ENCODE results near the gene KRT27. TPM values are rescaled to one million over a fixed set of nuclear protein-coding genes. Genes with fewer than 3 reads are reported as not detected.

KRT27 gene
- total and polyA plus RNA-seq, 7 donors = 0.01 TPM; not detected in 6

DNA sequence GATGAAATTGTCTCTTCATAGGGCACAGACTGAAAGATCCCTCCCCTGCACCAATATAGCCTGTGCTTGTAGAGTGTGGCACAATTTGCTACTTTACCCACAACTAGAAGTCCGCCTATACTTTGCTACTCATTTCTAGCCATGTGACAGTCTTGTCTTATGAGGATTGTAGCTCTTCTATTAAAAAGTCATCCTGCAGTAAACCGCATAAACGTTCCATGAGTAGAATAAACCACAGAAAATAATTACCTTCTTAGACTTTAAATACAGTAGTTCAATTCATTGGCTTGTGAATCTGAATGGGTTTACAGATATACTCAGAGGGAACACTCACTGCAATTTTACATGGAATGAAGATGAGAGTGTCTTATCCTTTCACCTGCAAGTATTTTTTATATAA lies 4.4 kb downstream of the KRT27 start:
- Histone ChIP-seq H3K36me3 (ENCODE audit: insufficient read depth in 1 of 2, low read depth in 1 of 2) (no peaks in the 10 kb centered on the region), H3K27me3 (ENCODE audit: insufficient read depth in 3 of 3, low read length in 2 of 3) (peaks cover 6 to 47% (median 6%) of the 10 kb centered on the region in 3 donors), H3K27ac (no peak overlapping the region), H3K4me3 (no peak overlapping the region), H3K4me1 (no peaks in the 10 kb centered on the region), H3K9me3 (no peaks in the 10 kb centered on the region)
- no peak for DNase-seq
- ATAC-seq = no peak
- TF ChIP-seq, protein P1, sequence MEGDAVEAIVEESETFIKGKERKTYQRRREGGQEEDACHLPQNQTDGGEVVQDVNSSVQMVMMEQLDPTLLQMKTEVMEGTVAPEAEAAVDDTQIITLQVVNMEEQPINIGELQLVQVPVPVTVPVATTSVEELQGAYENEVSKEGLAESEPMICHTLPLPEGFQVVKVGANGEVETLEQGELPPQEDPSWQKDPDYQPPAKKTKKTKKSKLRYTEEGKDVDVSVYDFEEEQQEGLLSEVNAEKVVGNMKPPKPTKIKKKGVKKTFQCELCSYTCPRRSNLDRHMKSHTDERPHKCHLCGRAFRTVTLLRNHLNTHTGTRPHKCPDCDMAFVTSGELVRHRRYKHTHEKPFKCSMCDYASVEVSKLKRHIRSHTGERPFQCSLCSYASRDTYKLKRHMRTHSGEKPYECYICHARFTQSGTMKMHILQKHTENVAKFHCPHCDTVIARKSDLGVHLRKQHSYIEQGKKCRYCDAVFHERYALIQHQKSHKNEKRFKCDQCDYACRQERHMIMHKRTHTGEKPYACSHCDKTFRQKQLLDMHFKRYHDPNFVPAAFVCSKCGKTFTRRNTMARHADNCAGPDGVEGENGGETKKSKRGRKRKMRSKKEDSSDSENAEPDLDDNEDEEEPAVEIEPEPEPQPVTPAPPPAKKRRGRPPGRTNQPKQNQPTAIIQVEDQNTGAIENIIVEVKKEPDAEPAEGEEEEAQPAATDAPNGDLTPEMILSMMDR (IDR thresholded peaks at IDR 0.05) = no peak
- WGBS, 3 donors = 87 to 93% (median 89%) methylated on average over 3 of the region's 3 CpGs
- intact Hi-C loops (cut with DNase I) = no loop called here

DNA sequence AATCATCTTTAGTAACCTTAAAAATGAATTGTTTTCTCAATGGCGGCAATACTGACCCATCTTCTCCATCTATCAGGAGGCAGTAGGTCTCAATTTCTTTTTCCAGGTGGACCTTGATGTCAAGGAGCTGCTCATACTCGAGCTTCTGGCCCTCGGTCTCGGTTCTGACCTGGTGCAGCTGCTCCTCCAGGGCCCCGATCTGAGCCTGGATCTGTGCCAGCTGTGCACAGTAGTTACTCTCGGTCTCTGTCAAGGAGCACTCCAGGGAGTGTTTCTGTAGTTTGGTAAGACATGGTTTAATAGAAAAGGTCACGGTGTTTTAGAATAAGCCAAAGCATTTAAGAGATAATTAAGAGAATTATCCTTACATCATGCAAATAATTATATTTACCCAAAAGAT lies 4.9 kb downstream of the KRT27 start:
- H3K27me3 ChIP-seq (ENCODE audit: insufficient read depth in 3 of 3, low read length in 2 of 3) = peaks cover 6 to 42% (median 6%) of the 10 kb centered on the region in 3 donors
- intact Hi-C loops (cut with DNase I) = no loop called here
- no peaks in the 10 kb centered on the region for H3K36me3 ChIP-seq (ENCODE audit: insufficient read depth in 1 of 2, low read depth in 1 of 2)
- 36 to 40% (median 39%) methylated on average over 7 of the region's 7 CpGs for WGBS, 3 donors
- H3K9me3 ChIP-seq = no peaks in the 10 kb centered on the region
- no peak overlapping the region for H3K4me3 ChIP-seq
- no peak overlapping the region for H3K27ac ChIP-seq
- no peaks in the 10 kb centered on the region for H3K4me1 ChIP-seq
- ATAC-seq (no peak), DNase-seq (no peak)
- TF ChIP-seq, protein P1 (IDR thresholded peaks at IDR 0.05) = no peak

DNA sequence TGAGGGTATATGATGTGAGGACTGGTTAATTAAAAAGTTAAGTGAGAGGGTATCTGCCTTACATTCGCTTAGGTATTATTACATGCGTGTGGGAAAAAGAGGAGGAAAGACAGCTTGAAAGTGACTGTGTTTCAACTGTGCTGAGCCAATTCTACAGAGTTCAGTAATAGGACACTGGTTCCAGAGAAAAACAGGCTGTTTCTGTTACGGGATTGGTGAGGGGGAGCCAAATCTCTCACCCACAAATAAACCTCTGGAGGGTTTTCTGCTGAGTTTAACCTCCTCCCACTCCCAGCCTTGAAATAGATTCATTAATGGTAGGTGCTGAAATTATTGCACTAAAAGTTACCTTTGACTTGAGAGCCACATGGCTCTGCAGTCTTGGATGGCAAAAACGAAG lies 6.4 kb downstream of the KRT27 start:
- WGBS, 3 donors = 43 to 48% (median 48%) methylated on average over 4 of the region's 4 CpGs
- Histone ChIP-seq H3K27ac (no peak overlapping the region), H3K27me3 (ENCODE audit: insufficient read depth in 3 of 3, low read length in 2 of 3) (peaks cover 6 to 40% (median 6%) of the 10 kb centered on the region in 3 donors), H3K36me3 (ENCODE audit: insufficient read depth in 1 of 2, low read depth in 1 of 2) (no peaks in the 10 kb centered on the region), H3K9me3 (no peaks in the 10 kb centered on the region), H3K4me3 (no peak overlapping the region), H3K4me1 (no peaks in the 10 kb centered on the region)
- DNase-seq = no peak
- intact Hi-C loops (cut with DNase I) = no loop called here
- TF ChIP-seq, protein P1 (IDR thresholded peaks at IDR 0.05) = no peak
- ATAC-seq = no peak

DNA sequence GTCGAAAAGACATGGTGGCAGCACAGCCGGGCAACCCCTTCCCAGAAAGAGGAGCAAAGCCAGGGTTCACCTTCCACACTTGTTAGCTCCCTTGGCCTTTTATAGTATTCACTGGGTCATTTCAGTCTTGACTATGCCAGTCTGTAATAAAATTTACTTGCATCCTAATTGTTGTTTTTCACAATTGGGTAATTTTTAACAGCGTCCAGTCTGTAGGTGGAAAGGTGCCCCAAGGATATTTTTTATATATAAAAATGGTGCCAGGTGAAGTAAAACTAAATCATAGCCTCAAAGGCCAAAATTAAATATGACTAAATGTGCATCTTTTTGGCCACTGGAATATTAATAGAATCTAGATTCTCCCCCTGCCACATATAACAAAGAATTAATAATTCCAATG lies 10.2 kb downstream of the KRT27 start, which contains the start of gene KRT26:
Gene KRT26 (minus strand): TSS at position 101 of the 400 bp plus-strand sequence. CDS start 88 bp downstream, at position 13.
- no peak within 1 kb of the TSS for H3K27ac ChIP-seq
- no peaks in the 10 kb centered on the region for H3K4me1 ChIP-seq
- WGBS, 3 donors = 77 to 91% (median 86%) methylated on average over 3 of the region's 3 CpGs
- peaks cover 2 to 8% (median 6%) of the 10 kb centered on the region in 3 donors for H3K27me3 ChIP-seq (ENCODE audit: insufficient read depth in 3 of 3, low read length in 2 of 3)
- TF ChIP-seq, protein P1 (IDR thresholded peaks at IDR 0.05) = no peak
- no peaks in the 10 kb centered on the region for H3K36me3 ChIP-seq (ENCODE audit: insufficient read depth in 1 of 2, low read depth in 1 of 2)
- DNase-seq (no peak), ATAC-seq (no peak)
- no peak within 1 kb of the TSS for H3K4me3 ChIP-seq
- H3K9me3 ChIP-seq = no peaks in the 10 kb centered on the region
- intact Hi-C loops (cut with DNase I) = no loop called here

DNA sequence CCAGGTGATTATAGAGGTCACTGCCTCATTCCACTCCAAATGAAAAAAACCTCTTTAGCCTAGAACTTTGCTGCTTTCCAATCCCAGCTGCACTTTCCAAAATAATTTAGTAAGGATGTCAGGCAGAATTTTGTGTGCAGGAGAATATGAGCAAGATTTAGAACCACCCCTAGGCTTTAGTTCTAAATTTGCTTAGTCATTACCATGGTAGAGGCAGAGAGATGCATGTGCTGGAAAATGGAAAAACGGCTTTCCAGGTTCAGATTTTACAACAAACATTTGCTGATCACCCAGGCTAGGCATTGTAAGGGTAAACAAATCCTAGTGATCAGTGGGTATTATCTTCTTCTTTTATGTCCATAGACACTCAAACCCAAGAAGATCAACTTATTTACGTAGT lies 16.7 kb downstream of the KRT27 start:
- H3K27me3 ChIP-seq (ENCODE audit: insufficient read depth in 3 of 3, low read length in 2 of 3) = peaks cover 0 to 4% (median 3%) of the 10 kb centered on the region in 3 donors
- intact Hi-C loops (cut with DNase I) = no loop called here
- no peak for DNase-seq
- no peak overlapping the region for H3K4me3 ChIP-seq
- no peaks in the 10 kb centered on the region for H3K4me1 ChIP-seq
- H3K36me3 ChIP-seq (ENCODE audit: insufficient read depth in 1 of 2, low read depth in 1 of 2) = no peaks in the 10 kb centered on the region
- TF ChIP-seq, protein P1 (IDR thresholded peaks at IDR 0.05) = no peak
- no peak for ATAC-seq
- H3K27ac ChIP-seq = no peak overlapping the region
- WGBS, 3 donors = 78 to 84% (median 83%) methylated on average over 2 of the region's 2 CpGs
- H3K9me3 ChIP-seq = peaks cover 8% of the 10 kb centered on the region
